ENCODE results near the gene CRLF2. TPM values are rescaled to one million over a fixed set of nuclear protein-coding genes. Genes with fewer than 3 reads are reported as not detected.

CRLF2 gene
- total RNA-seq, 1 donor from 2014 or later = not detected

DNA sequence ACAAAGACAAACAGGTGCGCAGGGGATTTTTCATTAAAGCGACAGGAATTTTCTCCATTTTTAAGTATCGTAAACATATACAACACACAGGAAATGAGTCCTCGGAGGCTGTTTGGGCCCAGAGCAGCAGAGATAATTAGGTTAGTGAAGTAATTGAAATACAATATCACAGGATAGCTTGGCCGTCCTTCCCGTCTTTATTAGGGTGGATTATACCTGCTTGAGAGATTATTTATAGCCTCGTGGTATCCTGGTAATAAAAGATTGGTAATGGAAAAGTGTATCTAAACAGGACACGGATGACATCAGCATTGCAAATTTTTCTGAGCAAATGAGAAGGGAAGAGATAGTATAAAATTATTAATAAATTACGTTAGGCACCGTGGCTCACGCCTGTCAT, 68.2 kb downstream of the CRLF2 start:
- Mint-ChIP-seq H3K27ac (no peak overlapping the region), H3K9me3 (no peaks in the 10 kb centered on the region), H3K36me3 (no peaks in the 10 kb centered on the region), H3K4me1 (peaks cover 3% of the 10 kb centered on the region), H3K27me3 (ENCODE audit: low read depth) (no peaks in the 10 kb centered on the region), H3K4me3 (no peak overlapping the region)
- TF ChIP-seq, protein P1, sequence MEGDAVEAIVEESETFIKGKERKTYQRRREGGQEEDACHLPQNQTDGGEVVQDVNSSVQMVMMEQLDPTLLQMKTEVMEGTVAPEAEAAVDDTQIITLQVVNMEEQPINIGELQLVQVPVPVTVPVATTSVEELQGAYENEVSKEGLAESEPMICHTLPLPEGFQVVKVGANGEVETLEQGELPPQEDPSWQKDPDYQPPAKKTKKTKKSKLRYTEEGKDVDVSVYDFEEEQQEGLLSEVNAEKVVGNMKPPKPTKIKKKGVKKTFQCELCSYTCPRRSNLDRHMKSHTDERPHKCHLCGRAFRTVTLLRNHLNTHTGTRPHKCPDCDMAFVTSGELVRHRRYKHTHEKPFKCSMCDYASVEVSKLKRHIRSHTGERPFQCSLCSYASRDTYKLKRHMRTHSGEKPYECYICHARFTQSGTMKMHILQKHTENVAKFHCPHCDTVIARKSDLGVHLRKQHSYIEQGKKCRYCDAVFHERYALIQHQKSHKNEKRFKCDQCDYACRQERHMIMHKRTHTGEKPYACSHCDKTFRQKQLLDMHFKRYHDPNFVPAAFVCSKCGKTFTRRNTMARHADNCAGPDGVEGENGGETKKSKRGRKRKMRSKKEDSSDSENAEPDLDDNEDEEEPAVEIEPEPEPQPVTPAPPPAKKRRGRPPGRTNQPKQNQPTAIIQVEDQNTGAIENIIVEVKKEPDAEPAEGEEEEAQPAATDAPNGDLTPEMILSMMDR (IDR thresholded peaks at IDR 0.05; ENCODE audit: unreplicated experiment) = no peak
- no peak for DNase-seq (ENCODE audit: low spot score in 2 of 2, unreplicated experiment in 2 of 2)

Other genes starting within 250 kb of the CRLF2 start
- gene CSF2RA, start 56.2 kb upstream of the CRLF2 start, total RNA-seq = 5.7 to 9.7 TPM (median 7.5 TPM) in 3 replicates
- gene IL3RA, start 124.1 kb upstream of the CRLF2 start, total RNA-seq = 0.16 to 0.20 TPM in 2 of 3 replicates, not detected in the other
- gene SLC25A6, start 179.5 kb upstream of the CRLF2 start, total RNA-seq = 453 to 469 TPM (median 460 TPM) in 3 replicates
- gene ASMTL, start 240.3 kb upstream of the CRLF2 start, total RNA-seq = 30.1 to 31.9 TPM (median 31.2 TPM) in 3 replicates